HG03565 (cell line): ENCODE data around the gene VRK3.
"Not testable (repeated sequence)": the region's sequence is repeated elsewhere in the genome, so short reads cannot be mapped to it uniquely, and the experiment has no call there.

ENCODE experiments used
- ATAC-seq: cut with Tn5 transposase; IDR thresholded peaks from one replicate; pipeline ENCODE4 v1.9.1; 2021; ENCODE audit warnings: mild to moderate bottlenecking, moderate library complexity; ENCODE audit not compliant: unreplicated experiment

VRK3 gene

DNA sequence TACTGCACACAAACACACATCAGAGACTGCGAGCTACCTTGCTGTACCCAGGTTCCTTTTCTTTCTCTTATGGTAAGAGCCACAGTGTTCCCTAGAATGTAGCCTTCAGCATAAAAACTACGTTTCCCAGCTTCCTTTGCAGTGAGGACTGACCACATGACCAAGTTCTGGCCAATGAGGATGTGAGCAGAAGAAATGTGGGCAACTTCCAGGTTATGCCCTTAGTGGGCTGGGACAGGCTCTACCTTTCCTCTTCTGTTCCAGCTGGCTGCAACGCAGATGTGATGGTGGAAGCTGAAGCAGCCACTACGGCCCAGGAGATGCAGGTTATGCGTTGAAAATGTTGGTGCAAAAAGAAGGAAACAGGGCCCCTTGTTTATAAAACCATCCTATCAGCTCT lies 27.5 kb downstream of the VRK3 start:
- ATAC-seq, result no peak

DNA sequence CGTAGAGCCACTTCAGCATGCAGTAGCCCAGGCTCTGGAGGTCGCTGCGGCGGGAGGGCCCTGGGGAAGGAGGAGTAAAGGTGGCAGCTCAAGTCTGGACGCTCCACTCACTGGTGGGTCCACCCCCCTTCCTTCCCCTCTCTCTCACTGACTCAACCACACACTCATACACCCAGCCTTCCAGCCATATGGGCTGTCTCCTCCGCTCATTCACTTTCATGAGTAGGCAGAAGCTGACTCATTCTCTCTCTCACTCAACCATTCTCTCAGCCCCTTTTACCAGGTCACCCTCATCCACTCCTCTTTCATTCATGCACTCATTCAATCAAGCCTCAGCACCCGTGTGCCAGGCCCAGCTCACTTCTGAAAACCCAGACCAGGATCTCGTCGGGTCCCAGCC lies 36.7 kb downstream of the VRK3 start:
- no peak for ATAC-seq

DNA sequence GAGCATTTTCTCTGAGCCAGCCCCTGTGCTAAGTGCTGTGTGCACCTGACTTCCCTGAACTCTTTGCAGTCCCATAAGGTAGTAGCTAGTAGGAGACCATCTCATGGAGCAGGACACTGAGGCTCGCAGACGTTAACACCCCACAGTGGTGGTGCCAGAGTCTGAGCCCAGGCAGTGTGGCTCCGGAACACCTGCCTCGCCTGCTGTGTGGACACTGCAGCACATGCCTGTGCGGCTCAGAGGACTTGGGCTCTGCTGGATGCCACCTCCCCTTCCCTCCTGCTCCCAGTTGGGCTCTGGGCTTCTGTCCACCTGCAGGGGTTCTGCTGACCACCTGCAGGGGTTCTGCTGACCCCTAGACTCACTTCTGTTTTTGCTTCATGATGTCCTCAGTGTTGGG lies 37.2 kb downstream of the VRK3 start:
- ATAC-seq, result no peak

GRCh38 chr19:49987159-49987698 lies 37.9 kb downstream of the VRK3 start:
- no peak for ATAC-seq

DNA sequence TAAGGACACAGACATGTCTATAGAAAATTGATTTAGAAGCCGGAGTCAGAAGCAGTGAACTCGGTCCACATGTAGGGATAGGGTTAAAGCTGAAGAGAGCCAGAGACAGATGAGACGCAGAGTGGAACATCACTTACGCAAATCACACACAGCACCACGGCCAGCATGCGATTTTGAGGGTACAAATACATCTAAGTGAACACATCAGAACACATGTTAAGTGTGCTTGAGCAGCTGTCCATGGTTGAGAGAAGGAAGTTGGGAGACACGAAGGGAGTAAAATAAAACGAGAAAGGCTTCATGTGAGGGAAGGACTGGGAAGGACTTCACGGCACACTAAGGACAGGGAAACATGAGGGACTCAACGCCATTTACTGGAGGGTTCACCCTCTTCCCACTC lies 38.8 kb downstream of the VRK3 start:
- ATAC-seq, result no peak

DNA sequence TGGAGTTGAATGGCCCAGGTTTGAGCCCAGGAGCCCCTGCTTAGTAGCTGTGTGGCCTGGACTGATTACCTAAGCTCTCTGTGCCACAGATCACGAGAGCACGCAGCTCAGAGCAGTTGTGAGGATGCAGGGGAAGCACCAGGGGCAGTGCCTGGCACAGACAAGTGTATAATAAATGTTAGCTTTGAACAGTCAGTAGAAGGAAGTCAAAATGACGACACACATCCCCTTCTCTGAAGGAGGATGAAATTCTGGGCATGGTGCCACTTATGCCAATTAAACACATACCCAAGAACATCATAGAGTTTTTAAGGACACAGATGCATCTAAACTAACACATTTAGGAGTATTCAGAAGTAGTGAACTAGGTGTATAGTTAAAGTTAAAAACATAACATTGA lies 39.3 kb downstream of the VRK3 start:
- ATAC-seq, result no peak

GRCh38 chr19:49984491-49984890 lies 40.7 kb downstream of the VRK3 start:
- ATAC-seq, result no peak

DNA sequence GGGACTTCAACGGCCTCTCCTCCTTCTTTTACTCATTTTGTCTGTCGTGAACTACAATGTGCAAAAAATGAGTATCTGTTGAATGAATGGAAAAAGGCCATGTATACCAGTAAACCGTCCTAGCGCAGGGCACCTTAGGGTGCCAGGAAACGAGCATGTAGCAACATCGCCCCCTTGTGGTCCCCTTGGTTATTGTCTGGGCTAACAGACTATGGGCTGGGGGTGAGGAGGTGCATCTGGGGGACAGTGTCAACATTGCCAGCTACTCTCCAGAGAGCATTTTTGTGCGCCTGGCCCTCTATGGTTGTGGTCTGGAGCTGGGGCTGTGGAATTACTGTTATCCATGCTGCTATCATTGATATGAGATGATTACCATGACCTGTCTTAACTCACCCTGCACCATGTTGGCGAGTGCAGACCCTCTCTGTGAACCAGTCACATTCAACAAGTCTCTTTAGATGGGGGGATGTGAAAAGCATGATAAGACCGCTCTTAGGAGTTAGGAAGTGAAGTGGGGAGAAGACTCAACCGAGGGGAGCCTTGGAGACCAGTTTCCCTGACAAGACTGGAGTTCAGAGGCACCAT lies 41.4 kb downstream of the VRK3 start:
- ATAC-seq, result no peak

DNA sequence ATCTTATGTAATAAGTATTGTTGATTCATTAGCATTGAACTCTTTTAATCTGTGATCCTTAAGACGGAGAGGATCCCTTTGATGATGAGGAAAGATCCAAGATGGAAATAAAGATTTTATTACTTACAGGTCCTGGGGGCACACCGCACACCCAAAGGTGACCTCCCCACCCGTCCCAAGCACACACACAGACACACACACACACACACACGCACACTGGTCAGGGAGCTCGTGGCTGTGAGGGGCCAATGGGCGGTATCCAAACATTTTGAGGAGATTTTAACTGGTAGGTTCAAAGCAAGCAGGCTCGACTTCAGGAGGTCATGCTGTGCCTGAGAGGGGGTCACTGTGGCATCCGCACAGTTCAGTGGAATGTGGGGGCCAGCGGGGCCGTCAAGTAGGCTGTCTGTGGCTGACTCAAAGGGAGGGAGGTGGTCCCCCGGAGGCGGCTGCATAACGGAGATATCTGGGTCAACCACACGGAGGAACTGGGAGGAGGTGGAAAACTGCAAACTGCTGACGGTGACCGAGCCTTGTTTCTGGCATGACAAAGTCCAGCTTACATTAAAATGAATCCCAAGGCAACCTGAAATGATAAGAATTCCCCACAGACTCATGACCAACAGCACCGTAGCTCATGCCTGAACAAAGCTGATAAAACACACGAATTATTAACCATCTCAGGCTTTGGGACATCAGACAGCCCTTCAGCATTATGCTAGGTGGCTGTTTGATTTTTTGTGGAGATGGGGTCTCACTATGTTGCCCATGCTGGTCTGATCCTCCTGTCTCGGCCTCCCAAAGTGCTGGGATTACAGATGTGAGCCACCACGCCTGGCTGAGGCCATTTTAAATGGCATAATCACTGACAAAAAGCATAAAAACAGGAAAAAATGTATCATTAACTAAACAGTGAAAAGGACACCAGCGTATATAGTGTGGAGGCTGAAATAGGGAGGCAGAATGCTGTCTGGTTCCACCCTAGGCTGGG lies 43.3 kb downstream of the VRK3 start:
- no peak for ATAC-seq

GRCh38 chr19:49978324-49978723 lies 46.8 kb downstream of the VRK3 start:
- ATAC-seq, result no peak

DNA sequence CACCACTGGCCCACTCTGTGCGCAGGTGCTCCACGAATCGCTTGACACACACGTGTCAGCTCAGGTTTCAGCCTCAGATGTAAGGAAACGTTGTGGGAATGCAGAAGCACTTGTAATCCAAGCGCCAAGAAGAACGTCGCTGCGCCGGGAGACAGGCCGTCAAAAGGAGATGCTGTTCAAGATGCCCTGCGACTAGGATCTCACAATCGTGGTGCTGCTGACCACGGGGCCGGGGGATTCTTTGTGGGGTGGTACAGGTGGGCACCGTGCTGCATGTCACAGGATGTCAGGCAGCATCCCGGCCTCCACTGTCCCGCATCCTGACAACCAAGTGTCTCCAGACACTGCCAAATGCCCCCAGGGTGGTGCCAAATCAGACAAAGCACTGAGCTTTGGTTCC lies 47.3 kb downstream of the VRK3 start:
- no peak for ATAC-seq

DNA sequence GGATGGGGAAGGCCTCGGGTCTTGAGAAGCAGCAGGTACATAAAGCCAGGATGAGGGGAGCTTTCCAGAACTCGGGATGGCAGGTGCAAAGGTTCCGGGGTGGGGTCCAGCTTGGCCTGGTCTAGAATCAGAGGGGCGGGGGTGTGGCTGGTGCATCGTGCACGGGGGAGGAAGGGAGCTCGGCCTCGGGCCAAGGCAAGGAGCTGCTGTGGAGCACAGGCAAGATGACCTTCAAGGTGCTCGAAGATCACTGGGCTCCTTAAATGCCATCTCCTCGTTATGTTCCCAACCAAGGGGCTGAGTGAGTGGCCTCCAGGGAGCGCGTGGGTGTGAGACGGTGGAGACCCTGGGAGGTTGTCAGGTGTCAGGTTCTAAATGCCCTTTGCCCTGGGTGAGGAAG lies 48.1 kb downstream of the VRK3 start:
- no peak for ATAC-seq

DNA sequence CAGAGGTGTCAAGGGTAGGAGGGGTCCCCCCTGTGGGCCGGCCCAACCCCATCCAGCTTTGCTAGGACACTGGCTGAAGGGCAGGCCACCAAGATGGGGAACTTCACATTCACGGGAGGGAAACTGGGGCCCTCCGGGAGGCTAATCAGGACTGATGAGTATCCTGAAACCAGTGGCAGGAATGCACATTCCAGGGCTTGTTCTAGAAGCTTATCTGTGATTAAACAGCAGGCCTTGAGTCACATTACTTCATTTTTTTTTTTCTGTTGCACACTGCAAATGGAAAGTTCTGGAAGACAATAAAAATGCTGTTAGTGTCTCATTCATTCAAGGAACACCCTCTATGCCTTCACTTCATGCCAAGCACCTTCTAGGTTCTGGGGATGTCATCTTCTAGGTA lies 48.7 kb downstream of the VRK3 start:
- ATAC-seq, result no peak

DNA sequence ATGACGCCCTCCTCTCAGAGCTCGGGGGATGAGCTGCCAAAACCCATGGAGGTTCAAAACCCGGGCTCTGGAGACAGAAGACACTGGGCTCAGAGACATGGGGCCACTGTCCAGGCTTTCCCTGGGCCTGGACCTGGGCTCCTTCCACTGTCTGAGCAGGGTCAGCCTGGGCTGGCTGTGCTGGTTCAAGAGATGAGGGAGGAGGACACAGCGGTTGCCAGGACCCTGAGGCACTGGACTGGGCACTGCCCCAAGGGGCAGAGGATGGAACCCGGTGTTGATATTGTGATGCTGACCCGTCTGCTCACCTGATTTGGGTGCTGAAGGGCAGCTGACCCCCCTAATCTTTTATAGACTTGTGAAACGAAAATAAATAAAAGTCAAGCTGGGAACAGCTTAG lies 50.1 kb downstream of the VRK3 start:
- no peak for ATAC-seq

DNA sequence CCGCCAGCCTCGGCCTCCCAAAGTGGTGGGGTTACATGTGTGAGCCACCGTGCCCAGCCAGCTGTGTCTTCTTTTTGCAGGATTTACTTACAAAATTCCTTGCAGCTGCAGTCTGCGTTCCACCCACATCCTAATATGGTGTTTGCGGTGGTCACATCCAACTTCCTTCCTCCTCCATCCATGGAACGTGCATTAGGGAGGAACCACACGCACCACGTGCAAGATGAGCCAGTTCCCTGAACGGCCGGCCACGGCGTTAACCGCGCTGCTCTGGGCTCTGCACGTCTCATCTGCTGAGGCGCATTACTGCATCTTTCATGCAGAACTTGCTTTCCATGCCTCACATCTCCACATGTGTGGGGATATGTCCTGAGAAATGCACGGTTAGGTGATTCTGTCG lies 51.2 kb downstream of the VRK3 start:
- no peak for ATAC-seq

DNA sequence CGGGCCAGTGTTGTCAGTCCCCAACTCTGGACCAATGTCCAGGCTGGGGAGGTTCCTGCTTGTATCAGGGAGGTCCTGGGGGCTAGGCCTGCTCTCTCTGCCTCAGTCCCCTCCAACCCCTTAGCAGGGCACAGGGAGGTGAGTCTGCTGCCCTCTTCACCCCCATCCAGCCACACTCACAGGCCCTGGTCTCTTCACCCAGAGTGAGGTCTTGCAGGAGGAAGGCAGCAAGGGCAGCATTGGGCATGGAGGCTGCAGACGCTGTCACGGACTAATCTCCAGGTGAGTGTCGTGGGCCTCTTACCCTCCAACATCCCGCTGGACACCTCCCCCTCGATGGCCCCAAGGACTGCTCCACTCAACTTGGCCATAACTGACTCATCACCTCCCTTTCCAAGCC lies 52.3 kb downstream of the VRK3 start:
- no peak for ATAC-seq

DNA sequence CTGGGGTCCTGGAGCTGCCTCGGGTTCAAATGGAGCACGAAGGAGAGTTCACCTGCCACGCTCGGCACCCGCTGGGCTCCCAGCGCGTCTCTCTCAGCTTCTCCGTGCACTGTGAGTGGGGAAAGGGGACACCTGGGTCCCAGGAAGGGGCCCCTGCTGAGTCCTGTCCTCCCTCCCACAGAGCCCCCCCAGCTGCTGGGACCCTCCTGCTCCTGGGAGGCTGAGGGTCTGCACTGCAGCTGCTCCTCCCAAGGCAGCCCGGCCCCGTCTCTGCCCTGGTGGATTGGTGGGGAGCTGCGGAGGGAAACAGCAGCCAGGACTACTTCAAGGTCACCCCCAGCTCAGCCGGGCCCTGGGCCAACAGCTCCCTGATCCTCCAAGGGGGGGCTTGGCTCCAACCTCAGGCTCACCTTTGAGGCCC lies 53.2 kb downstream of the VRK3 start:
- ATAC-seq, result no peak

DNA sequence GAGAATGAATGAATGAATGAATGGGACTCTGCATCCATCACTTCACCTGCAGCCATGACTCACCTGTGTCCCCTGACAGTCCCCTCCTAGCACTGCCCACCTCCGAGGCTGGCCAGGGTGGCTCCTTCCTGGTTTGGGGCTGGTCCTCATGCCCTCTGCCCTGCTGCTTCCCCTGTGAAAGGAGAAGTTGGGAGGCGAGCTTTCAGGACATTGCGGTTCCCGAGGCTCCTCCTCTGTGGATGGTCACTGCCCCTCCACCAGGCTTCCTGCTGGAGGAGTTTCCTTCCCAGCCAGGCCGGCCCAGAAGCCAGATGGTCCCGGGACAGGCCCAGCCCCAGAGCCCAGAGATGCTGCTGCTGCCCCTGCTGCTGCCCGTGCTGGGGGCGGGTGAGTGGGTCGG lies 55.8 kb downstream of the VRK3 start:
- not testable (repeated sequence) for ATAC-seq

- ATAC-seq, result no peak
Measured at GRCh38 chr19:49968279-49968922, 56.8 kb downstream of the VRK3 start.

DNA sequence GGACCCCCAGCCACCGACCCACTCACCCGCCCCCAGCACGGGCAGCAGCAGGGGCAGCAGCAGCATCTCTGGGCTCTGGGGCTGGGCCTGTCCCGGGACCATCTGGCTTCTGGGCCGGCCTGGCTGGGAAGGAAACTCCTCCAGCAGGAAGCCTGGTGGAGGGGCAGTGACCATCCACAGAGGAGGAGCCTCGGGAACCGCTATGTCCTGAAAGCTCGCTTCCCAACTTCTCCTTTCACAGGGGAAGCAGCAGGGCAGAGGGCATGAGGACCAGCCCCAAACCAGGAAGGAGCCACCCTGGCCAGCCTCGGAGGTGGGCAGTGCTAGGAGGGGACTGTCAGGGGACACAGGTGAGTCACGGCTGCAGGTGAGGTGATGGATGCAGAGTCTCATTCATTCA lies 64.2 kb downstream of the VRK3 start, which contains the start of gene SIGLEC11:
TSS of gene SIGLEC11 (minus strand) at position 193 of the 400 bp plus-strand sequence. CDS start at position 102, 91 bp downstream.
- ATAC-seq, result not testable (repeated sequence)

- not testable (repeated sequence) for ATAC-seq
Measured at GRCh38 chr19:49959892-49960291, 65.3 kb downstream of the VRK3 start.
